HCT116 (cell line): ENCODE results near the gene HSPG2. TPM values are rescaled to one million over a fixed set of nuclear protein-coding genes. Genes with fewer than 3 reads are reported as not detected.

ENCODE experiments used
- ATAC-seq: fragments of 200-7000 bp; cut with Tn5 transposase; 2 replicates; pipeline ENCODE4 v1.9.1; 2020; ENCODE audit warnings: mild to moderate bottlenecking, moderate library complexity
- BruUV-seq: library from RNA; stranded (reverse); fragments of 400-500 nt; replicated peaks from 2 replicates; lab custom pipeline; 2021; lab: Mats Ljungman, UMichigan
- CTCF ChIA-PET: fragments of 300-600 bp; sonication (Branson Sonifier 250); formaldehyde crosslinking; loops from one replicate; lab custom pipeline; 2021; ENCODE audit warnings: antibody characterized with exemption; lab: Charles Lee
- POLR2A ChIA-PET: fragments of 300-600, 350-600 bp; sonication (Branson Sonifier 250); formaldehyde crosslinking; loops from one replicate; lab custom pipeline; 2021; ENCODE audit warnings: antibody characterized with exemption; lab: Charles Lee
- RAD21 ChIA-PET, 2 experiments: fragments of 300-600 bp; sonication (Branson Sonifier 250); formaldehyde crosslinking; loops; one replicate each; lab custom pipeline; 2023; ENCODE audit warnings: low total read pairs in 2 of 2; ENCODE audit not compliant: uncharacterized antibody in 2 of 2, unreplicated experiment in 2 of 2, low non-redundant PET in 1 of 2; lab: Charles Lee
- DNase-seq: peaks from one replicate; pipeline ENCODE4 v3.0.0-alpha.2; 2010; ENCODE audit warnings: low read depth, low spot score
- H2AFZ ChIP-seq: fragments of 200-600 bp; shearing (Covaris generic), sonication (generic); 2 replicates; pipeline ENCODE4 v1.6.1; 2017; ENCODE audit warnings: low read depth, mixed run types, mixed read lengths, antibody characterized with exemption, low read length; ENCODE audit not compliant: poor library complexity, severe bottlenecking
- H3K27ac ChIP-seq: 2 replicates; pipeline ENCODE4 v1.5.1; 2012; ENCODE audit warnings: low read depth, low read length
- H3K27me3 ChIP-seq: fragments of 200-600 bp; sonication (generic); 2 replicates; pipeline ENCODE4 v1.6.1; 2016; ENCODE audit warnings: mixed run types, low read length, mixed read lengths; ENCODE audit not compliant: insufficient read depth
- H3K36me3 ChIP-seq, 2 experiments: fragments of 200-500 bp in 1 of 2; fragments of 200-600 bp in 1 of 2; sonication (Bioruptor generic) in 1 of 2; sonication (generic) in 1 of 2; 2 replicates each; pipeline versions ENCODE4 v1.5.1 to v1.6.1; 2014 to 2016; ENCODE audit warnings: low read length in 2 of 2, inconsistent platforms in 1 of 2, mixed read lengths in 1 of 2, mixed run types in 1 of 2; ENCODE audit not compliant: insufficient read depth in 2 of 2, control insufficient read depth in 1 of 2
- H3K4me1 ChIP-seq, 2 experiments: fragments of 200-600 bp in 1 of 2; sonication (generic) in 1 of 2; 2 replicates each; pipeline versions ENCODE4 v1.5.1 to v1.6.1; 2012 to 2017; ENCODE audit warnings: low read length in 2 of 2, inconsistent platforms in 1 of 2, mild to moderate bottlenecking in 1 of 2, mixed read lengths in 1 of 2, mixed run types in 1 of 2, moderate library complexity in 1 of 2; ENCODE audit not compliant: insufficient read depth in 2 of 2, control insufficient read depth in 1 of 2
- H3K4me2 ChIP-seq: fragments of 200-600 bp; sonication (generic); 2 replicates; pipeline ENCODE4 v1.6.1; 2017; ENCODE audit warnings: mixed run types, low read length, mixed read lengths
- H3K4me3 ChIP-seq, 2 experiments: fragments of 200-600 bp in 1 of 2; sonication (generic) in 1 of 2; replicated peaks in 1 of 2; 2 replicates each; pipeline ENCODE4 v1.5.1; 2011 to 2016; ENCODE audit warnings: low read length in 2 of 2, control low read depth in 1 of 2, low read depth in 1 of 2, mild to moderate bottlenecking in 1 of 2, mixed read lengths in 1 of 2, mixed run types in 1 of 2
- H3K79me2 ChIP-seq: fragments of 200-600 bp; sonication (generic); 2 replicates; pipeline ENCODE4 v1.6.1; 2017; ENCODE audit warnings: mild to moderate bottlenecking, mixed run types, low read length, moderate library complexity, mixed read lengths; ENCODE audit not compliant: insufficient read depth
- H3K9ac ChIP-seq: fragments of 200-600 bp; sonication (generic); 2 replicates; pipeline ENCODE4 v1.6.1; 2016; ENCODE audit warnings: low read length, mixed read lengths
- H3K9me2 ChIP-seq: fragments of 200-600 bp; sonication (generic), shearing (Covaris generic); 2 replicates; pipeline ENCODE4 v1.6.1; 2017; ENCODE audit warnings: mixed run types, mild to moderate bottlenecking, moderate library complexity; ENCODE audit not compliant: insufficient read depth
- H3K9me3 ChIP-seq, 2 experiments: fragments of 200-500 bp in 1 of 2; fragments of 200-600 bp in 1 of 2; sonication (Bioruptor generic) in 1 of 2; sonication (generic) in 1 of 2; 2 replicates each; pipeline ENCODE4 v1.6.1; 2014 to 2017; ENCODE audit warnings: low read length in 2 of 2, mixed read lengths in 2 of 2, inconsistent platforms in 1 of 2, low read depth in 1 of 2, mild to moderate bottlenecking in 1 of 2, mixed run types in 1 of 2, moderate library complexity in 1 of 2; ENCODE audit not compliant: control insufficient read depth in 1 of 2, insufficient read depth in 1 of 2
- H4K20me1 ChIP-seq: fragments of 200-600 bp; sonication (generic), shearing (Covaris generic); 2 replicates; pipeline ENCODE4 v1.6.1; 2017; ENCODE audit warnings: mixed run types, mild to moderate bottlenecking, moderate library complexity; ENCODE audit not compliant: insufficient read depth
- ELF1 ChIP-seq: IDR thresholded peaks from 2 replicates; pipeline ENCODE4 v1.6.1; 2012; ENCODE audit warnings: low read depth, borderline replicate concordance
- SRF ChIP-seq: IDR thresholded peaks from 2 replicates; pipeline ENCODE4 v1.6.1; 2012; ENCODE audit warnings: low read depth
- ZBTB33 ChIP-seq: IDR thresholded peaks from 2 replicates; pipeline ENCODE4 v1.6.1; 2011; ENCODE audit warnings: mild to moderate bottlenecking, low read length, moderate library complexity; ENCODE audit not compliant: insufficient replicate concordance; ENCODE audit errors: extremely low read depth
- ZFX ChIP-seq: fragments of 450-650 bp; IDR thresholded peaks from 2 replicates; pipeline ENCODE4 v1.6.1; 2017
- intact Hi-C: fragments of 100-400 bp; cut with micrococcal nuclease; formaldehyde crosslinking; loops from 2 replicates; pipeline ENCODE4 v1.10.0; 2022
- total RNA-seq: library from RNA; stranded (reverse); gene quantifications from one replicate; pipeline ENCODE4 v1.2.1, GENCODE V29; 2021; ENCODE audit not compliant: unreplicated experiment
- TF ChIP-seq, protein P1 (sequence below), 3 experiments: fragments of 200-600 bp in 1 of 3; sonication (generic) in 1 of 3; IDR thresholded peaks in 2 of 3; conservative IDR thresholded peaks in 1 of 3; 2 replicates each; pipeline ENCODE4 v1.5.1; 2012 to 2017; ENCODE audit warnings: low read depth in 2 of 3, low read length in 2 of 3, antibody characterized with exemption in 1 of 3, borderline replicate concordance in 1 of 3, control low read depth in 1 of 3, mild to moderate bottlenecking in 1 of 3, mixed read lengths in 1 of 3, mixed run types in 1 of 3, moderate library complexity in 1 of 3; ENCODE audit not compliant: insufficient read depth in 1 of 3

The HSPG2 gene
- total RNA-seq, 1 experiment from 2014 or later: 55.7 TPM

DNA sequence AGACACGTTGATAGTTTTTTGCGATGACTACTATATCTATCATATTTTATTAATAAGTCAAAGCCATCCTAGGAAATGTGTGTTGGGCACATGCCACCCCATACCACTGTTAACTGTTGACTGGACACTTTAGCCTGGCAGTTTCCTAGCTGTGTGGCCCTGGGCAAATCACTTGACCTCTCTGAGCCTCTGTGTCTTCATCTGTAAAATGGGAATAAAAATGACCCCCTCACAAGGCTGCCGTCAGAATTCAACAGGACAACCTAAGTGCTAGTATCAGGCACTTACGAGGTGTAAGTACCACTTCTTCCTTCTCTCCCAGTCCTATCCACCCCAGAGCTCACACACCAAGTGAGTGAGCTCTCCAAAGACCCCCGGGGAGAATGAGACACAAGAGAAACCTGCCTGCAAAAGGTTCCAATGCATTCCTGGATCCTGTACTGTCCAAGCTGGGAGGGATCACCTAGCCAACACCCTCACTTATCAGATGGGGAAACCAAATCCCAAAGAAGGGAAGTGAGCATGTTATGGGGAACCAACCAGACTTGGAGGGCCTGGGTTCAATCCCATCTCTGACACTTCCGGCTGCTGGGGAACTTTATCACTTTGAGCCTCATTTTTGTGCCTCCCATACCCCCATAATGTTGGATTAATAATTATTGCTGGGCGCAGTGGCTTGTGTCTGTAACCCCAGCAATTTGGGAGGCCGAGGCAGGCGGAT lies 24.9 kb downstream of the HSPG2 start:
- CTCF ChIA-PET: no interaction called here
- Histone ChIP-seq H3K36me3 (no peaks in the 10 kb centered on the region), H3K79me2 (no peaks in the 10 kb centered on the region), H3K27me3 (no peaks in the 10 kb centered on the region), H3K4me1 (peaks cover 0 to 14% of the 10 kb centered on the region in 2 experiments; a peak in 2 of 4 replicates), H4K20me1 (no peaks in the 10 kb centered on the region), H3K4me3 (no peak overlapping the region), H3K27ac (no peak overlapping the region), H3K9ac (no peak overlapping the region), H2AFZ (no peak overlapping the region), H3K9me3 (no peaks in the 10 kb centered on the region), H3K9me2 (no peaks in the 10 kb centered on the region), H3K4me2 (no peak overlapping the region)
- intact Hi-C loops: no loop called here
- no TSS peak for BruUV-seq
- TF ChIP-seq ZFX (no peak), ZBTB33 (no peak), ELF1 (no peak), SRF (no peak)
- TF ChIP-seq, protein P1, sequence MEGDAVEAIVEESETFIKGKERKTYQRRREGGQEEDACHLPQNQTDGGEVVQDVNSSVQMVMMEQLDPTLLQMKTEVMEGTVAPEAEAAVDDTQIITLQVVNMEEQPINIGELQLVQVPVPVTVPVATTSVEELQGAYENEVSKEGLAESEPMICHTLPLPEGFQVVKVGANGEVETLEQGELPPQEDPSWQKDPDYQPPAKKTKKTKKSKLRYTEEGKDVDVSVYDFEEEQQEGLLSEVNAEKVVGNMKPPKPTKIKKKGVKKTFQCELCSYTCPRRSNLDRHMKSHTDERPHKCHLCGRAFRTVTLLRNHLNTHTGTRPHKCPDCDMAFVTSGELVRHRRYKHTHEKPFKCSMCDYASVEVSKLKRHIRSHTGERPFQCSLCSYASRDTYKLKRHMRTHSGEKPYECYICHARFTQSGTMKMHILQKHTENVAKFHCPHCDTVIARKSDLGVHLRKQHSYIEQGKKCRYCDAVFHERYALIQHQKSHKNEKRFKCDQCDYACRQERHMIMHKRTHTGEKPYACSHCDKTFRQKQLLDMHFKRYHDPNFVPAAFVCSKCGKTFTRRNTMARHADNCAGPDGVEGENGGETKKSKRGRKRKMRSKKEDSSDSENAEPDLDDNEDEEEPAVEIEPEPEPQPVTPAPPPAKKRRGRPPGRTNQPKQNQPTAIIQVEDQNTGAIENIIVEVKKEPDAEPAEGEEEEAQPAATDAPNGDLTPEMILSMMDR (IDR thresholded peaks at IDR 0.05 in 2 of 3, conservative IDR thresholded peaks at IDR 0.05 in 1 of 3; ENCODE audit: borderline replicate concordance in 1 of 3, insufficient read depth in 1 of 3, low read depth in 2 of 3, low read length in 2 of 3): no peak
- RAD21 ChIA-PET: no interaction called here
- DNase-seq: no peak
- POLR2A ChIA-PET: no interaction called here
- no peak for ATAC-seq
